HepG2 (cell line): ENCODE results near the gene SMIM44. TPM values are rescaled to one million over a fixed set of nuclear protein-coding genes. Genes with fewer than 3 reads are reported as not detected.

Experiments
- ATAC-seq: fragments of 200-7000 bp; cut with Tn5 transposase; 3 replicates; pipeline ENCODE4 v1.9.1; 2020; ENCODE audit warnings: mild to moderate bottlenecking, moderate library complexity
- BruUV-seq: library from RNA; stranded (reverse); fragments of 400-500 nt; replicated peaks from 2 replicates; lab custom pipeline; 2021; lab: Mats Ljungman, UMichigan
- CTCF ChIA-PET: fragments of 300-600 bp; formaldehyde crosslinking; extraction: SDS; loops from one replicate; lab custom pipeline; 2021; ENCODE audit warnings: low total read pairs, inconsistent platforms, low intra/inter-chr PET ratio; lab: Yijun Ruan, JAX
- POLR2A ChIA-PET: fragments of 350-600 bp; sonication (Branson Sonifier 250); formaldehyde crosslinking; loops from one replicate; lab custom pipeline; 2020; ENCODE audit warnings: antibody characterized with exemption, inconsistent platforms; lab: Yijun Ruan, JAX
- DNase-seq: peaks from one replicate; pipeline ENCODE4 v3.0.0-alpha.2; 2015; ENCODE audit warnings: low spot score
- FAIRE-seq: peaks from 3 replicates; lab custom pipeline; 2011; peaks lifted over from hg19 to GRCh38; lab: Jason Lieb, UNC
- H2AFZ ChIP-seq: one replicate; pipeline ENCODE4 v1.6.1; 2011; ENCODE audit warnings: low read length, inconsistent platforms
- H3K27ac ChIP-seq: fragments of 300-600 bp; 3 replicates; pipeline ENCODE4 v1.8.0; 2011; ENCODE audit warnings: mixed run types, mild to moderate bottlenecking, mixed read lengths, low read length, inconsistent platforms; ENCODE audit not compliant: insufficient read depth; ENCODE audit errors: extremely low read length
- H3K27me3 ChIP-seq, 2 experiments: fragments of 200-600 bp in 1 of 2; 2 replicates in 1 of 2; 3 replicates in 1 of 2; pipeline versions ENCODE4 v1.6.0 to v1.8.0; 2011; ENCODE audit warnings: low read length in 2 of 2, mild to moderate bottlenecking in 2 of 2, moderate library complexity in 2 of 2, inconsistent platforms in 1 of 2; ENCODE audit not compliant: insufficient read depth in 2 of 2, control insufficient read depth in 1 of 2
- H3K36me3 ChIP-seq, 2 experiments: fragments of 200-600 bp in 1 of 2; replicated peaks in 1 of 2; 2 replicates in 1 of 2; 3 replicates in 1 of 2; pipeline versions ENCODE4 v1.5.1 to v1.8.0; 2011; ENCODE audit warnings: low read length in 2 of 2, inconsistent platforms in 1 of 2; ENCODE audit not compliant: insufficient read depth in 2 of 2, control insufficient read depth in 1 of 2
- H3K4me1 ChIP-seq: 2 replicates; pipeline ENCODE4 v1.5.1; 2012; ENCODE audit warnings: low read length, inconsistent platforms; ENCODE audit not compliant: insufficient read depth
- H3K4me2 ChIP-seq: 2 replicates; pipeline ENCODE4 v1.6.0; 2011; ENCODE audit warnings: low read depth, low read length, inconsistent platforms
- H3K4me3 ChIP-seq, 3 experiments: fragments of 200-600 bp in 1 of 3; sonication (generic), shearing (Covaris generic) in 1 of 3; replicated peaks in 1 of 3; 2 replicates each; pipeline ENCODE4 v1.5.1; 2011 to 2016; ENCODE audit warnings: low read length in 3 of 3, inconsistent platforms in 2 of 3, low read depth in 2 of 3, mild to moderate bottlenecking in 2 of 3, control low read depth in 1 of 3, mixed read lengths in 1 of 3; ENCODE audit not compliant: insufficient read depth in 1 of 3
- H3K79me2 ChIP-seq: one replicate; pipeline ENCODE4 v1.6.1; 2011; ENCODE audit warnings: low read length, inconsistent platforms; ENCODE audit not compliant: insufficient read depth
- H3K9ac ChIP-seq: 2 replicates; pipeline ENCODE4 v1.6.0; 2011; ENCODE audit warnings: mild to moderate bottlenecking, low read depth, low read length, inconsistent platforms; ENCODE audit not compliant: insufficient read depth
- H3K9me3 ChIP-seq: 2 replicates; pipeline ENCODE4 v1.5.1; 2012; ENCODE audit warnings: mild to moderate bottlenecking, low read length
- H4K20me1 ChIP-seq: 2 replicates; pipeline ENCODE4 v1.6.0; 2011; ENCODE audit warnings: inconsistent platforms, mild to moderate bottlenecking, low read length, moderate library complexity; ENCODE audit not compliant: insufficient read depth
- AKNA ChIP-seq: sonication (generic); formaldehyde crosslinking; IDR thresholded peaks from 2 replicates; pipeline ENCODE4 v1.4.0; 2020; ENCODE audit warnings: missing genetic modification reagents, borderline replicate concordance
- CCDC6 ChIP-seq: sonication (generic); formaldehyde crosslinking; IDR thresholded peaks from 2 replicates; pipeline ENCODE4 v1.8.1; 2022; ENCODE audit warnings: mild to moderate bottlenecking, missing genetic modification reagents, moderate library complexity
- DMAP1 ChIP-seq: IDR thresholded peaks from 2 replicates; pipeline ENCODE4 v1.6.1; 2016
- DMTF1 ChIP-seq: sonication (generic); formaldehyde crosslinking; IDR thresholded peaks from 2 replicates; pipeline ENCODE4 v1.4.0; 2020; ENCODE audit warnings: mild to moderate bottlenecking, missing genetic modification reagents
- MATR3 ChIP-seq: sonication (generic); formaldehyde crosslinking; IDR thresholded peaks from 2 replicates; pipeline ENCODE4 v1.4.0; 2020; ENCODE audit warnings: missing genetic modification reagents
- SOX5 ChIP-seq: IDR thresholded peaks from 2 replicates; pipeline ENCODE4 v1.6.1; 2016; ENCODE audit warnings: borderline replicate concordance
- SRSF9 ChIP-seq: fragments of 200-400 bp; formaldehyde crosslinking; IDR thresholded peaks from 2 replicates; pipeline ENCODE4 v1.6.1; 2018; ENCODE audit warnings: borderline replicate concordance, mild to moderate bottlenecking, low read depth, low read length; ENCODE audit not compliant: insufficient read depth, poor library complexity, severe bottlenecking
- ZMAT3 ChIP-seq: sonication (generic); formaldehyde crosslinking; conservative IDR thresholded peaks from 2 replicates; pipeline ENCODE4 v1.7.0; 2021; ENCODE audit warnings: missing genetic modification reagents
- ZNF343 ChIP-seq: sonication (generic); formaldehyde crosslinking; IDR thresholded peaks from 2 replicates; pipeline ENCODE4 v1.4.0; 2020; ENCODE audit warnings: mild to moderate bottlenecking, missing genetic modification reagents
- ZNF777 ChIP-seq: sonication (generic); formaldehyde crosslinking; IDR thresholded peaks from 2 replicates; pipeline ENCODE4 v1.4.0; 2020; ENCODE audit warnings: missing genetic modification reagents
- ZNF879 ChIP-seq: sonication (generic); formaldehyde crosslinking; IDR thresholded peaks from 2 replicates; pipeline ENCODE4 v1.8.1; 2023; ENCODE audit warnings: missing genetic modification reagents
- ZSCAN22 ChIP-seq: sonication (generic); formaldehyde crosslinking; IDR thresholded peaks from 2 replicates; pipeline ENCODE4 v1.4.0; 2020; ENCODE audit warnings: mild to moderate bottlenecking, missing genetic modification reagents
- WGBS: methylation state at CpG from one replicate; pipeline ENCODE4 v1.1.6; 2017; ENCODE audit warnings: low lambda C conversion rate; 5-methylcytosine and 5-hydroxymethylcytosine counted together
- in situ Hi-C: cut with HindIII; loops from 2 replicates; pipeline ENCODE4 v1.10.0; 2017; ENCODE audit warnings: low pct_unique_long_range_greater_than_20kb; ENCODE audit not compliant: extremely low pct_ligation_motif_present
- intact Hi-C: fragments of 100-400 bp; cut with micrococcal nuclease; formaldehyde crosslinking; loops from one replicate; pipeline ENCODE4 v1.10.0; 2022; ENCODE audit not compliant: unreplicated experiment
- polyA plus RNA-seq, 8 experiments: library from polyadenylated mRNA; depleted of rRNA in 3 of 8; stranded (reverse) in 7 of 8; unstranded in 1 of 8; fragments of >200 nt; fragmentation: Illumina TruSeq in 4 of 8; extraction: Trizol in 4 of 8; gene quantifications; 2 replicates each; pipeline versions ENCODE4 v1.2.1 to v1.2.3, GENCODE V29; 2011 to 2016; ENCODE audit warnings: low read depth in 4 of 8, missing spikeins in 1 of 8, mixed read lengths in 1 of 8; ENCODE audit not compliant: insufficient read depth in 1 of 8
- total RNA-seq, 5 experiments: library from RNA; depleted of rRNA; stranded (reverse); fragments of >200 nt; fragmentation: Illumina TruSeq; extraction: Trizol; gene quantifications; 2 replicates each; pipeline ENCODE4 v1.2.3, GENCODE V29; 2016; ENCODE audit warnings: low read depth in 1 of 5
- TF ChIP-seq, protein P1 (sequence below): sonication (generic); formaldehyde crosslinking; IDR thresholded peaks from 2 replicates; pipeline ENCODE4 v1.4.0; 2020; ENCODE audit warnings: missing genetic modification reagents, mild to moderate bottlenecking, borderline replicate concordance
- TF ChIP-seq, protein P2 (sequence below): sonication (generic); formaldehyde crosslinking; IDR thresholded peaks from 2 replicates; pipeline ENCODE4 v1.5.0; 2020; ENCODE audit warnings: missing genetic modification reagents

SMIM44 gene
- total and polyA plus RNA-seq, 2 of the 13 experiments (the other 11 are each of a cell fraction or from before 2014, with no cell fraction given): not detected

- BruUV-seq: no TSS peak
Measured at GRCh38 chr19:3494559-3494958, 11.3 kb upstream of the SMIM44 start.

More at GRCh38 chr19:3494559-3494958, 11.3 kb upstream of the SMIM44 start:
- Histone ChIP-seq H3K36me3 (peaks cover 11 to 50% of the 10 kb centered on the region in 2 experiments; a peak in 4 of 5 replicates), H3K27me3 (no peaks in the 10 kb centered on the region; a peak in 1 of 5 replicates), H3K9ac (no peak overlapping the region), H3K9me3 (no peaks in the 10 kb centered on the region), H3K4me3 (no peak overlapping the region), H2AFZ (no peak overlapping the region), H4K20me1 (no peaks in the 10 kb centered on the region), H3K4me2 (no peak overlapping the region), H3K79me2 (peaks cover 19% of the 10 kb centered on the region), H3K27ac (no peak overlapping the region), H3K4me1 (peaks cover 21% of the 10 kb centered on the region)
- FAIRE-seq (no peak), ATAC-seq (no peak), DNase-seq (no peak)
- CTCF ChIA-PET: no interaction called here
- intact Hi-C loops (no loop called here), in situ Hi-C loops (no loop called here)
- POLR2A ChIA-PET: interaction anchor here (1.0 kb wide), 1 partner anchor 14 kb away, joined by 3 read pairs; the partner anchor contains the start of gene SMIM24
- WGBS: over 99% methylated on average over 9 of the region's 18 CpGs
- TF ChIP-seq DMTF1 (CRISPR knock-in tag): no peak
- TF ChIP-seq, protein P1, sequence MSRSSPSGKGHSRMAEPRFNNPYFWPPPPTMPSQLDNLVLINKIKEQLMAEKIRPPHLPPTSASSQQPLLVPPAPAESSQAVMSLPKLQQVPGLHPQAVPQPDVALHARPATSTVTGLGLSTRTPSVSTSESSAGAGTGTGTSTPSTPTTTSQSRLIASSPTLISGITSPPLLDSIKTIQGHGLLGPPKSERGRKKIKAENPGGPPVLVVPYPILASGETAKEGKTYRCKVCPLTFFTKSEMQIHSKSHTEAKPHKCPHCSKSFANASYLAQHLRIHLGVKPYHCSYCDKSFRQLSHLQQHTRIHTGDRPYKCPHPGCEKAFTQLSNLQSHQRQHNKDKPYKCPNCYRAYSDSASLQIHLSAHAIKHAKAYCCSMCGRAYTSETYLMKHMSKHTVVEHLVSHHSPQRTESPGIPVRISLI (CRISPR knock-in tag): no peak
- TF ChIP-seq SOX5: no peak
- TF ChIP-seq DMAP1 (CRISPR knock-in tag): no peak
- TF ChIP-seq, protein P2, sequence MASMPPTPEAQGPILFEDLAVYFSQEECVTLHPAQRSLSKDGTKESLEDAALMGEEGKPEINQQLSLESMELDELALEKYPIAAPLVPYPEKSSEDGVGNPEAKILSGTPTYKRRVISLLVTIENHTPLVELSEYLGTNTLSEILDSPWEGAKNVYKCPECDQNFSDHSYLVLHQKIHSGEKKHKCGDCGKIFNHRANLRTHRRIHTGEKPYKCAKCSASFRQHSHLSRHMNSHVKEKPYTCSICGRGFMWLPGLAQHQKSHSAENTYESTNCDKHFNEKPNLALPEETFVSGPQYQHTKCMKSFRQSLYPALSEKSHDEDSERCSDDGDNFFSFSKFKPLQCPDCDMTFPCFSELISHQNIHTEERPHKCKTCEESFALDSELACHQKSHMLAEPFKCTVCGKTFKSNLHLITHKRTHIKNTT (CRISPR knock-in tag): no peak
- TF ChIP-seq SRSF9: no peak
- TF ChIP-seq MATR3 (CRISPR knock-in tag): no peak
- TF ChIP-seq ZNF777: no peak
- TF ChIP-seq ZMAT3 (CRISPR knock-in tag): no peak
- no peak for TF ChIP-seq ZSCAN22 (CRISPR knock-in tag)
- TF ChIP-seq AKNA (CRISPR knock-in tag): no peak
- TF ChIP-seq ZNF343 (CRISPR knock-in tag): no peak
- no peak for TF ChIP-seq ZNF879 (CRISPR knock-in tag)
- TF ChIP-seq CCDC6 (CRISPR knock-in tag): no peak
